Measurements from ENCODE around the gene PSMB4.

Gene PSMB4

GRCh38 chr1:151368393-151369301, 30.7 kb upstream of the PSMB4 start:
- Histone ChIP-seq H3K4me2 (ENCODE audit: low read length) (no peak overlapping the region), H3K9me3 (ENCODE audit: insufficient read depth, low read length) (no peaks in the 10 kb centered on the region), H3K36me3 (replicated peaks; ENCODE audit: low read depth, low read length) (no peaks in the 10 kb centered on the region), H4K20me1 (ENCODE audit: insufficient read depth, low read length) (no peaks in the 10 kb centered on the region), H3K9ac (ENCODE audit: low read length) (no peak overlapping the region), H3K4me1 (ENCODE audit: low read length) (peaks cover 6% of the 10 kb centered on the region; the same call in 1 of the 2 replicates), H2AFZ (ENCODE audit: low read depth, low read length) (no peak overlapping the region), H3K27me3 (ENCODE audit: low read depth, low read length) (no peaks in the 10 kb centered on the region), H3K27ac (ENCODE audit: low read length) (no peak overlapping the region), H3K79me2 (ENCODE audit: low read length) (no peaks in the 10 kb centered on the region), H3K4me3 (ENCODE audit: low read length) (no peak overlapping the region)
- TF ChIP-seq CTCF (IDR thresholded peaks at IDR 0.05; ENCODE audit: low read depth, low read length) (no peak), EZH2phosphoT487 (IDR thresholded peaks at IDR 0.05; ENCODE audit: low read depth) (no peak)

- no peaks in the 10 kb centered on the region for H3K36me3 ChIP-seq (replicated peaks; ENCODE audit: low read depth, low read length)
- H3K27ac ChIP-seq (ENCODE audit: low read length) = no peak overlapping the region
- no peaks in the 10 kb centered on the region for H3K79me2 ChIP-seq (ENCODE audit: low read length)
- TF ChIP-seq EZH2phosphoT487 (IDR thresholded peaks at IDR 0.05; ENCODE audit: low read depth) = no peak
- no peak overlapping the region for H3K9ac ChIP-seq (ENCODE audit: low read length)
- no peaks in the 10 kb centered on the region for H3K9me3 ChIP-seq (ENCODE audit: insufficient read depth, low read length)
- no peaks in the 10 kb centered on the region for H3K27me3 ChIP-seq (ENCODE audit: low read depth, low read length)
- H3K4me3 ChIP-seq (ENCODE audit: low read length) = no peak overlapping the region
- H3K4me2 ChIP-seq (ENCODE audit: low read length) = no peak overlapping the region
- no peaks in the 10 kb centered on the region for H4K20me1 ChIP-seq (ENCODE audit: insufficient read depth, low read length)
- H2AFZ ChIP-seq (ENCODE audit: low read depth, low read length) = no peak overlapping the region
- peaks cover 12% of the 10 kb centered on the region; the same call in 1 of the 2 replicates for H3K4me1 ChIP-seq (ENCODE audit: low read length)
Measured at GRCh38 chr1:151369302-151369610, 30.1 kb upstream of the PSMB4 start.

DNA sequence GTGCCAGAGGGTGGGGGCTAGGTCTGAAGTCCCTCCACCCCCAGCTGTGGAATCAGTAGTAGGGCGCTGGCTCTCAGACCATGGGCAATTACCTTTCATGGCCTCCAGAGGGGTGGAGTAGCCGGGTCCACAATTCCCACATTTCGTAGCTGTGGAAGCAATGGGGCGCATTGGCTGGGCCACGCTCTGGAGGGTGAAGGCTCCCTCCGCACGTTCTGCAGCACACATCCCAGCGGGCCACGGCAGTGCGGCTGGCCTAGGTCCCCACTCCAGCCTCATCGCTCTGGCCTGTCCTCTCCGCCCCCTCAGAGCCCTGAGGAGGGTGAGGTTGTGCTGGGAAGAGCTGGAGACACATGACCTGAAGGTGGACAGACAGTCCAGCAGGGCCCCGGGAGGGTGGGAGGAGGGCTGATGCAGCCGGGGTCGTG, 29.7 kb upstream of the PSMB4 start:
- TF ChIP-seq EZH2phosphoT487 (IDR thresholded peaks at IDR 0.05; ENCODE audit: low read depth) = no peak
- TF ChIP-seq CTCF (IDR thresholded peaks at IDR 0.05; ENCODE audit: low read depth, low read length) = no peak
- H3K36me3 ChIP-seq (replicated peaks; ENCODE audit: low read depth, low read length) = no peaks in the 10 kb centered on the region
- no peak overlapping the region for H3K4me2 ChIP-seq (ENCODE audit: low read length)
- no peaks in the 10 kb centered on the region for H3K9me3 ChIP-seq (ENCODE audit: insufficient read depth, low read length)
- H2AFZ ChIP-seq (ENCODE audit: low read depth, low read length) = peak overlapping the region; percentile 86
- no peak overlapping the region for H3K27ac ChIP-seq (ENCODE audit: low read length)
- no peaks in the 10 kb centered on the region for H3K79me2 ChIP-seq (ENCODE audit: low read length)
- no peaks in the 10 kb centered on the region for H4K20me1 ChIP-seq (ENCODE audit: insufficient read depth, low read length)
- H3K4me3 ChIP-seq (ENCODE audit: low read length) = no peak overlapping the region
- H3K27me3 ChIP-seq (ENCODE audit: low read depth, low read length) = no peaks in the 10 kb centered on the region
- peaks cover 12% of the 10 kb centered on the region; the same call in 1 of the 2 replicates for H3K4me1 ChIP-seq (ENCODE audit: low read length)
- H3K9ac ChIP-seq (ENCODE audit: low read length) = no peak overlapping the region

GRCh38 chr1:151370211-151370911, 29.0 kb upstream of the PSMB4 start:
- no peak overlapping the region for H3K9ac ChIP-seq (ENCODE audit: low read length)
- H3K9me3 ChIP-seq (ENCODE audit: insufficient read depth, low read length) = no peaks in the 10 kb centered on the region
- H3K4me2 ChIP-seq (ENCODE audit: low read length) = no peak overlapping the region
- no peak overlapping the region for H3K27ac ChIP-seq (ENCODE audit: low read length)
- H3K79me2 ChIP-seq (ENCODE audit: low read length) = no peaks in the 10 kb centered on the region
- H3K27me3 ChIP-seq (ENCODE audit: low read depth, low read length) = no peaks in the 10 kb centered on the region
- no peaks in the 10 kb centered on the region for H4K20me1 ChIP-seq (ENCODE audit: insufficient read depth, low read length)
- TF ChIP-seq EZH2phosphoT487 (IDR thresholded peaks at IDR 0.05; ENCODE audit: low read depth) (no peak), CTCF (IDR thresholded peaks at IDR 0.05; ENCODE audit: low read depth, low read length) (no peak)
- H3K36me3 ChIP-seq (replicated peaks; ENCODE audit: low read depth, low read length) = no peaks in the 10 kb centered on the region
- H2AFZ ChIP-seq (ENCODE audit: low read depth, low read length) = peak overlapping the region; percentile 86
- H3K4me1 ChIP-seq (ENCODE audit: low read length) = peaks cover 12% of the 10 kb centered on the region; the same call in 1 of the 2 replicates
- H3K4me3 ChIP-seq (ENCODE audit: low read length) = no peak overlapping the region

Data from OCI-LY3 (cell line).